ENCODE measurements around the gene TTR. TPM values are rescaled to one million over a fixed set of nuclear protein-coding genes. Genes with fewer than 3 reads are reported as not detected.

TTR gene
- total RNA-seq, 1 donor from 2014 or later = not detected

GRCh38 chr18:31611511-31611910, 19.8 kb downstream of the TTR start:
- Mint-ChIP-seq H3K9me3 (ENCODE audit: unreplicated experiment) (no peaks in the 10 kb centered on the region), H3K4me3 (ENCODE audit: unreplicated experiment) (no peak overlapping the region), H3K36me3 (ENCODE audit: low read depth, unreplicated experiment) (no peaks in the 10 kb centered on the region), H3K27me3 (ENCODE audit: unreplicated experiment) (no peaks in the 10 kb centered on the region), H3K27ac (ENCODE audit: unreplicated experiment) (no peak overlapping the region), H3K4me1 (ENCODE audit: unreplicated experiment) (peaks cover 10% of the 10 kb centered on the region)
- DNase-seq (ENCODE audit: low spot score) = no peak
- TF ChIP-seq CTCF (IDR thresholded peaks at IDR 0.05; ENCODE audit: unreplicated experiment) = no peak

- Mint-ChIP-seq H3K27ac (ENCODE audit: unreplicated experiment) (no peak overlapping the region), H3K27me3 (ENCODE audit: unreplicated experiment) (no peaks in the 10 kb centered on the region), H3K9me3 (ENCODE audit: unreplicated experiment) (no peaks in the 10 kb centered on the region), H3K36me3 (ENCODE audit: low read depth, unreplicated experiment) (no peaks in the 10 kb centered on the region), H3K4me1 (ENCODE audit: unreplicated experiment) (peaks cover 10% of the 10 kb centered on the region), H3K4me3 (ENCODE audit: unreplicated experiment) (no peak overlapping the region)
- TF ChIP-seq CTCF (IDR thresholded peaks at IDR 0.05; ENCODE audit: unreplicated experiment) = no peak
- DNase-seq (ENCODE audit: low spot score) = no peak
These were observed 20.4 kb downstream of the TTR start for GRCh38 chr18:31612124-31612523.

GRCh38 chr18:31614044-31614443, 22.4 kb downstream of the TTR start:
- no peak for TF ChIP-seq CTCF (IDR thresholded peaks at IDR 0.05; ENCODE audit: unreplicated experiment)
- DNase-seq (ENCODE audit: low spot score) = no peak
- Mint-ChIP-seq H3K9me3 (ENCODE audit: unreplicated experiment) (no peaks in the 10 kb centered on the region), H3K4me3 (ENCODE audit: unreplicated experiment) (no peak overlapping the region), H3K27me3 (ENCODE audit: unreplicated experiment) (no peaks in the 10 kb centered on the region), H3K36me3 (ENCODE audit: low read depth, unreplicated experiment) (no peaks in the 10 kb centered on the region), H3K4me1 (ENCODE audit: unreplicated experiment) (peaks cover 10% of the 10 kb centered on the region), H3K27ac (ENCODE audit: unreplicated experiment) (no peak overlapping the region)

- TF ChIP-seq CTCF (IDR thresholded peaks at IDR 0.05; ENCODE audit: unreplicated experiment) = no peak
- DNase-seq (ENCODE audit: low spot score) = no peak
- no peaks in the 10 kb centered on the region for H3K9me3 Mint-ChIP-seq (ENCODE audit: unreplicated experiment)
- H3K4me1 Mint-ChIP-seq (ENCODE audit: unreplicated experiment) = no peaks in the 10 kb centered on the region
- H3K27ac Mint-ChIP-seq (ENCODE audit: unreplicated experiment) = no peak overlapping the region
- no peak overlapping the region for H3K4me3 Mint-ChIP-seq (ENCODE audit: unreplicated experiment)
- no peaks in the 10 kb centered on the region for H3K27me3 Mint-ChIP-seq (ENCODE audit: unreplicated experiment)
- H3K36me3 Mint-ChIP-seq (ENCODE audit: low read depth, unreplicated experiment) = peaks cover 4% of the 10 kb centered on the region
These were observed 24.9 kb downstream of the TTR start for GRCh38 chr18:31616586-31616985.

- Mint-ChIP-seq H3K9me3 (ENCODE audit: unreplicated experiment) (no peaks in the 10 kb centered on the region), H3K27ac (ENCODE audit: unreplicated experiment) (no peak overlapping the region), H3K27me3 (ENCODE audit: unreplicated experiment) (no peaks in the 10 kb centered on the region), H3K4me3 (ENCODE audit: unreplicated experiment) (no peak overlapping the region), H3K36me3 (ENCODE audit: low read depth, unreplicated experiment) (peaks cover 4% of the 10 kb centered on the region), H3K4me1 (ENCODE audit: unreplicated experiment) (no peaks in the 10 kb centered on the region)
- no peak for TF ChIP-seq CTCF (IDR thresholded peaks at IDR 0.05; ENCODE audit: unreplicated experiment)
- DNase-seq (ENCODE audit: low spot score) = no peak
These were observed 25.5 kb downstream of the TTR start for GRCh38 chr18:31617031-31617717.
